ENCODE measurements around the gene MCUR1. TPM values are rescaled to one million over a fixed set of nuclear protein-coding genes. Genes with fewer than 3 reads are reported as not detected.
"Not testable (repeated sequence)": the region's sequence is repeated elsewhere in the genome, so short reads cannot be mapped to it uniquely, and the experiment has no call there.

The MCUR1 gene
- total and polyA plus RNA-seq, 2 experiments from 2014 or later, result 16.1 to 27.6 TPM

DNA sequence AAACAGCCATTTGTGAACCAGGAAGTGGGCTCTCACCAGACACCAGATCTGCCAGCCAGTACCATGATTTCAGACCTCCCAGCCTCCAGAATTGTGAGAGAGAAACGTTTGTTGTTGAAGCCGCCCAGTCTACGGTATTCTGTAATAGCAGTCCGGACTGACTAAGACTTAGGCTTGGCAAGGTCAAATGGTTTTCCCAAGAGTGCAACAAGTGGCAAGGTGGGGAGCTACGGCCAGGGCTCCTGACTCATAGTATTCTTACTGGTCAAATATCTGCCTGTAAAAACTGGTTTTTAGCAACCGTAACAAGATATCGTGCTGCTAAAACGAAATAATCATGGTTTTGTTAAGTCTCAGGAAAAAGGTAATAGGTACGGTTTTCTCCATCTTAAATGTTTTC lies 37.8 kb downstream of the MCUR1 start:
- H3K9me2 ChIP-seq (replicated peaks; ENCODE audit: insufficient read depth), result no peaks in the 10 kb centered on the region
- H3K27me3 ChIP-seq, result no peaks in the 10 kb centered on the region
- H3K9me3 ChIP-seq (ENCODE audit: low read depth), result no peaks in the 10 kb centered on the region
- H4K20me1 ChIP-seq (ENCODE audit: insufficient read depth, poor library complexity, severe bottlenecking), result no peaks in the 10 kb centered on the region
- no peaks in the 10 kb centered on the region for H3K36me3 ChIP-seq (replicated peaks; ENCODE audit: insufficient read depth, low read depth)
- H3K27ac ChIP-seq, result no peak overlapping the region
- no peak overlapping the region for H2AFZ ChIP-seq
- no peaks in the 10 kb centered on the region for H3K79me2 ChIP-seq
- no peak overlapping the region for H3K4me3 ChIP-seq
- 93% methylated on average over 9 of the region's 9 CpGs for WGBS (ENCODE audit: low lambda C conversion rate, missing lambda C conversion rate)
- DNase-seq (ENCODE audit: low spot score), result no peak
- no peak overlapping the region for H3K4me2 ChIP-seq
- no peak for TF ChIP-seq EZH2 (IDR thresholded peaks at IDR 0.05; ENCODE audit: borderline replicate concordance)
- no peaks in the 10 kb centered on the region for H3K4me1 ChIP-seq (ENCODE audit: insufficient read depth)

DNA sequence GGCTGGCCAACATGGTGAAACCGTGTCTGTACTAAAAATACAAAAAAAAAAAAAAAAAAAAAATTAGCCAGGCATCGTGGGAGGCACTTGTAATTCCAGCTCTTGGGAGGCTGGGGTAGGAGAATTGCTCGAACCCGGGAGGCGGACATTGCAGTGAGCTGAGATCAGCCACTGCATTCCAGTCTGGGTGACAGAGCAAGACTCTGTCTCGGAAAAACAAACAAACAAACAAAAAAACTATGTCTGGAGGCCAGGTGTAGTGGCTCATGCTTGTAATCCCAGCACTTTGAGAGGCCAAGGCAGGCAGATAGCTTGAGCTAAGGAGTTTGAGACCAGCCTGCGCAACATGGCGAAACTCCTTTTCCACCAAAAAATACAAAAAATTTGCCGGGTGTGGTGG lies 38.9 kb downstream of the MCUR1 start:
- H3K36me3 ChIP-seq (replicated peaks; ENCODE audit: insufficient read depth, low read depth); H3K9me2 ChIP-seq (replicated peaks; ENCODE audit: insufficient read depth); H3K9me3 ChIP-seq (ENCODE audit: low read depth); H3K4me2 ChIP-seq; H3K27me3 ChIP-seq; H3K4me3 ChIP-seq; H3K79me2 ChIP-seq; H3K27ac ChIP-seq; DNase-seq (ENCODE audit: low spot score); H3K4me1 ChIP-seq (ENCODE audit: insufficient read depth); H2AFZ ChIP-seq; H4K20me1 ChIP-seq (ENCODE audit: insufficient read depth, poor library complexity, severe bottlenecking): not testable (repeated sequence)
- WGBS (ENCODE audit: low lambda C conversion rate, missing lambda C conversion rate), result 85% methylated on average over 9 of the region's 9 CpGs

DNA sequence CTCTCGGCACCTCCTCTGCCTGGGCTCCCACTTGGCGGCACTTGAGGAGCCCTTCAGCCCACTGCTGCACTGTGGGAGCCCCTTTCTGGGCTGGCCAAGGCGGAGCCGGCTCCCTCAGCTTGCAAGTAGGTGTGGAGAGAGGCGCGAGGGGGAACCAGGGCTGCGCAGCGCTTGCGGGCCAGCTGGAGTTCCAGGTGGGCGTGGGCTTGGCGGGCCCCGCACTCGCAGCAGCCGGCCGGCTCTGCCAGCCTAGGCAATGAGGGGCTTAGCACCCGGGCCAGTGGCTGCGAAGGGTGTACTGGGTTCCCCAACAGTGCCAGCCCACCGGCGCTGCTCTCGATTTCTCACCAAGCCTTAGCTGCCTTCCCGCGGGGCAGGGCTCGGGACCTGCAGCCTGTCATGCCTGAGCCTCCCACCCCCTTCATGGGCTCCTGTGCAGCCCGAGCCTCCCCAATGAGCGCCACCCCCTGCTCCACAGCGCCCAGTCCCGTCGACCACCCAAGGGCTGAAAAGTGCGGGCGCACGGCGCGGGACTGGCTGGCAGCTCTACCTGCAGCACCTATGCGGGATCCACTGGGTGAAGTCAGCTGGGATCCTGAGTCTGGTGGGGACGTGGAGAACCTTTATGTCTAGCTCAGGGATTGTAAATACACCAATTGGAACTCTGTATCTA lies 41.9 kb downstream of the MCUR1 start:
- WGBS (ENCODE audit: low lambda C conversion rate, missing lambda C conversion rate), result 98% methylated on average over 27 of the region's 35 CpGs
- not testable (repeated sequence) for H3K4me2 ChIP-seq; DNase-seq (ENCODE audit: low spot score); H2AFZ ChIP-seq; H3K9me2 ChIP-seq (replicated peaks; ENCODE audit: insufficient read depth); H3K4me1 ChIP-seq (ENCODE audit: insufficient read depth); H3K27ac ChIP-seq; H4K20me1 ChIP-seq (ENCODE audit: insufficient read depth, poor library complexity, severe bottlenecking); H3K9me3 ChIP-seq (ENCODE audit: low read depth); H3K27me3 ChIP-seq; H3K4me3 ChIP-seq; H3K79me2 ChIP-seq; H3K36me3 ChIP-seq (replicated peaks; ENCODE audit: insufficient read depth, low read depth)

DNA sequence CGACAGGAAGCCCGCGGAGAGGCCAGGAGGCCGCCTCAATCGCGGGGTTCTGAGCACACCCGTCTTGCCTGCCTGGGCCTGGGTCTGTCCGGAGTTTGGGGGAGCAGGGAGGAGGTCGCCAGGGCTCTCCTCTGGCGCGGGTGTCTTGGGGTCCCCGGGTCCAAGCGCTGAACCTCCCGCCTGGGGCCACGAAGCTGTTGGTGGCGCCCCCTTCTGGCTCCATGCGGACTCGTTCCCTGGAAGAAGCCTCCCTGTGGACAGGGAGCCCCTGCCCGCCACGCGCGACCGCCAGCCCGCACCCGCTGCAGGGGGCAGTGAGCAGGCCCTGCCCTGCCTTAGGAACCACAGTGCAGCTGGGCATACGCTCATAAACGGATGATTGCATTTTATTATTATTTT lies 44.7 kb downstream of the MCUR1 start:
- Histone ChIP-seq H3K4me1 (ENCODE audit: insufficient read depth) (no peaks in the 10 kb centered on the region), H3K27ac (no peak overlapping the region), H3K9me2 (replicated peaks; ENCODE audit: insufficient read depth) (no peaks in the 10 kb centered on the region), H3K36me3 (replicated peaks; ENCODE audit: insufficient read depth, low read depth) (no peaks in the 10 kb centered on the region), H3K4me3 (no peak overlapping the region), H4K20me1 (ENCODE audit: insufficient read depth, poor library complexity, severe bottlenecking) (no peaks in the 10 kb centered on the region), H3K27me3 (no peaks in the 10 kb centered on the region), H3K9me3 (ENCODE audit: low read depth) (no peaks in the 10 kb centered on the region), H3K4me2 (no peak overlapping the region), H3K79me2 (no peaks in the 10 kb centered on the region), H2AFZ (no peak overlapping the region)
- WGBS (ENCODE audit: low lambda C conversion rate, missing lambda C conversion rate), result over 99% methylated on average over 18 of the region's 27 CpGs
- DNase-seq (ENCODE audit: low spot score), result no peak
- TF ChIP-seq EZH2 (IDR thresholded peaks at IDR 0.05; ENCODE audit: borderline replicate concordance), result no peak
- TF ChIP-seq, protein P1, sequence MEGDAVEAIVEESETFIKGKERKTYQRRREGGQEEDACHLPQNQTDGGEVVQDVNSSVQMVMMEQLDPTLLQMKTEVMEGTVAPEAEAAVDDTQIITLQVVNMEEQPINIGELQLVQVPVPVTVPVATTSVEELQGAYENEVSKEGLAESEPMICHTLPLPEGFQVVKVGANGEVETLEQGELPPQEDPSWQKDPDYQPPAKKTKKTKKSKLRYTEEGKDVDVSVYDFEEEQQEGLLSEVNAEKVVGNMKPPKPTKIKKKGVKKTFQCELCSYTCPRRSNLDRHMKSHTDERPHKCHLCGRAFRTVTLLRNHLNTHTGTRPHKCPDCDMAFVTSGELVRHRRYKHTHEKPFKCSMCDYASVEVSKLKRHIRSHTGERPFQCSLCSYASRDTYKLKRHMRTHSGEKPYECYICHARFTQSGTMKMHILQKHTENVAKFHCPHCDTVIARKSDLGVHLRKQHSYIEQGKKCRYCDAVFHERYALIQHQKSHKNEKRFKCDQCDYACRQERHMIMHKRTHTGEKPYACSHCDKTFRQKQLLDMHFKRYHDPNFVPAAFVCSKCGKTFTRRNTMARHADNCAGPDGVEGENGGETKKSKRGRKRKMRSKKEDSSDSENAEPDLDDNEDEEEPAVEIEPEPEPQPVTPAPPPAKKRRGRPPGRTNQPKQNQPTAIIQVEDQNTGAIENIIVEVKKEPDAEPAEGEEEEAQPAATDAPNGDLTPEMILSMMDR (IDR thresholded peaks at IDR 0.05; ENCODE audit: poor library complexity), result peak; percentile 5

DNA sequence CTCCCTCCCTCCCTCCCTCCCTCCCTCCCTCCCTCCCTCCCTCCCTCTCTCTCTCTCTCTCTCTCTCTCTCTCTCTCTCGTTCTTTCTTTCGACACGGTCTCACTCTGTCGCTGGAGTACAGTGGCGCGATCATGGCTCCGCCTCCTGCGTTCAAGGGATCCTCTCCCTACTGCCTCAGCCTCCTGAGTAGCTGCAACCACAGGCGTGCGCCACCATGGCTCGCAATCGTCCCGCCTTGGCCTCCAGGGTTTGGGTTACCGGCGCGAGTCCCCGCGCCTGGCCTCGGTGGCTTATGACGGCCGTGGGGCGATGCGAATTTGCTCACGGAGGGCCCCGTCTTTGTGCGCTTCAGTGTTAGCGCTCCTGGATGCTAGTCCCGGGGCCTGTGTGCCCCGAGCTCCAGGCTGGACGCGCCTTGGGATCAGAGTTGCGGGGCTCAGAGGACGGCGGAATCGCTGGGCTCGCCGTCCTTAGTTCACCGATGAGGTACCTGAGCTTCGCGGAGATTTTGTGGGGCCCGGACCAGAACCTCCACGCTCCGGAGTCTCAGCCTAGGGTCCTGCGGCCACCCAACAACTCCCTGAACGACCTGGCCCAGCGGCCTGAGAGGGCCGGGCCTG lies 45.2 kb downstream of the MCUR1 start:
- 99% methylated on average over 47 of the region's 47 CpGs for WGBS (ENCODE audit: low lambda C conversion rate, missing lambda C conversion rate)
- DNase-seq (ENCODE audit: low spot score), result no peak

More for the DNA sequence above, 45.2 kb downstream of the MCUR1 start:
- Histone ChIP-seq H3K9me3 (ENCODE audit: low read depth) (no peaks in the 10 kb centered on the region), H4K20me1 (ENCODE audit: insufficient read depth, poor library complexity, severe bottlenecking) (no peaks in the 10 kb centered on the region), H3K4me3 (no peak overlapping the region), H3K4me2 (no peak overlapping the region), H3K36me3 (replicated peaks; ENCODE audit: insufficient read depth, low read depth) (no peaks in the 10 kb centered on the region), H2AFZ (no peak overlapping the region), H3K4me1 (ENCODE audit: insufficient read depth) (no peaks in the 10 kb centered on the region), H3K79me2 (no peaks in the 10 kb centered on the region), H3K27ac (no peak overlapping the region), H3K9me2 (replicated peaks; ENCODE audit: insufficient read depth) (no peaks in the 10 kb centered on the region), H3K27me3 (no peaks in the 10 kb centered on the region)
- TF ChIP-seq EZH2phosphoT487 (IDR thresholded peaks at IDR 0.05; ENCODE audit: low read depth, severe bottlenecking, unreplicated experiment) (no peak), EZH2 (IDR thresholded peaks at IDR 0.05; ENCODE audit: borderline replicate concordance) (no peak)
- TF ChIP-seq, protein P1 (IDR thresholded peaks at IDR 0.05; ENCODE audit: poor library complexity), result no peak

Data from hepatocyte (in vitro differentiated cells).